HepG2 (cell line): Measurements from ENCODE around the gene SCAANT1. TPM values are rescaled to one million over a fixed set of nuclear protein-coding genes. Genes with fewer than 3 reads are reported as not detected.
A peak's percentile ranks its signal among the peaks of the same experiment; 100 is the strongest.

Experiments
- AFF4 ChIP-seq: sonication (generic); formaldehyde crosslinking; IDR thresholded peaks from 2 replicates; pipeline ENCODE4 v1.4.0; 2020; ENCODE audit warnings: missing genetic modification reagents
- ARID3A ChIP-seq: IDR thresholded peaks from 2 replicates; pipeline ENCODE4 v1.6.1; 2012; ENCODE audit warnings: low read depth, low read length, improper control_type of control experiment
- DRAP1 ChIP-seq: IDR thresholded peaks from 2 replicates; pipeline ENCODE4 v1.6.1; 2016; ENCODE audit warnings: missing genetic modification reagents, missing compliant biosample characterization
- E2F5 ChIP-seq: sonication (generic); formaldehyde crosslinking; conservative IDR thresholded peaks from 2 replicates; pipeline ENCODE4 v1.4.0; 2020; ENCODE audit warnings: missing genetic modification reagents
- FOXA1 ChIP-seq, 2 experiments: fragments of 450-650 bp in 1 of 2; sonication (generic) in 1 of 2; formaldehyde crosslinking in 1 of 2; IDR thresholded peaks; 2 replicates each; pipeline versions ENCODE4 v1.4.0 to v1.6.1; 2016 to 2020; ENCODE audit warnings: missing genetic modification reagents in 1 of 2
- PCBP1 ChIP-seq: fragments of 200-400 bp; formaldehyde crosslinking; IDR thresholded peaks from 2 replicates; pipeline ENCODE4 v1.6.1; 2017; ENCODE audit warnings: mild to moderate bottlenecking, low read depth, low read length, borderline replicate concordance
- PHF20 ChIP-seq: sonication (generic); formaldehyde crosslinking; IDR thresholded peaks from 2 replicates; pipeline ENCODE4 v1.5.0; 2020; ENCODE audit warnings: mild to moderate bottlenecking, missing genetic modification reagents
- RBAK ChIP-seq: sonication (generic); formaldehyde crosslinking; IDR thresholded peaks from 2 replicates; pipeline ENCODE4 v1.5.1; 2020; ENCODE audit warnings: mild to moderate bottlenecking, missing genetic modification reagents
- RERE ChIP-seq: IDR thresholded peaks from 2 replicates; pipeline ENCODE4 v1.6.1; 2016; ENCODE audit warnings: low read depth, missing genetic modification reagents, missing compliant biosample characterization
- TEAD3 ChIP-seq: optimal IDR thresholded peaks from 2 replicates; pipeline ENCODE3; 2016; ENCODE audit warnings: borderline replicate concordance
- TFAP4 ChIP-seq: sonication (generic); IDR thresholded peaks from 2 replicates; pipeline ENCODE4 v1.6.1; 2016; ENCODE audit warnings: low read depth, borderline replicate concordance
- XBP1 ChIP-seq: sonication (generic); formaldehyde crosslinking; IDR thresholded peaks from 2 replicates; pipeline ENCODE4 v1.5.0; 2020; ENCODE audit warnings: missing genetic modification reagents
- ZFYVE20 ChIP-seq: sonication (generic); formaldehyde crosslinking; IDR thresholded peaks from 2 replicates; pipeline ENCODE4 v1.8.0; 2023; ENCODE audit warnings: low read depth, mild to moderate bottlenecking, moderate library complexity, missing genetic modification reagents, borderline replicate concordance
- ZNF251 ChIP-seq: sonication (generic); formaldehyde crosslinking; IDR thresholded peaks from 2 replicates; pipeline ENCODE4 v1.9.0; 2021; ENCODE audit warnings: mild to moderate bottlenecking, missing genetic modification reagents
- ZNF264 ChIP-seq: sonication (generic); formaldehyde crosslinking; IDR thresholded peaks from 2 replicates; pipeline ENCODE4 v1.4.0; 2020; ENCODE audit warnings: missing genetic modification reagents
- ZNF567 ChIP-seq: sonication (generic); formaldehyde crosslinking; IDR thresholded peaks from 2 replicates; pipeline ENCODE4 v1.8.1; 2023; ENCODE audit warnings: mild to moderate bottlenecking, missing genetic modification reagents, borderline replicate concordance
- polyA plus RNA-seq, 8 experiments: library from polyadenylated mRNA; depleted of rRNA in 3 of 8; stranded (reverse) in 7 of 8; unstranded in 1 of 8; fragments of >200 nt; fragmentation: Illumina TruSeq in 4 of 8; extraction: Trizol in 4 of 8; gene quantifications; 2 replicates each; pipeline versions ENCODE4 v1.2.1 to v1.2.3, GENCODE V29; 2011 to 2016; ENCODE audit warnings: low read depth in 4 of 8, missing spikeins in 1 of 8, mixed read lengths in 1 of 8; ENCODE audit not compliant: insufficient read depth in 1 of 8
- total RNA-seq, 5 experiments: library from RNA; depleted of rRNA; stranded (reverse); fragments of >200 nt; fragmentation: Illumina TruSeq; extraction: Trizol; gene quantifications; 2 replicates each; pipeline ENCODE4 v1.2.3, GENCODE V29; 2016; ENCODE audit warnings: low read depth in 1 of 5

The SCAANT1 gene
- total and polyA plus RNA-seq, 2 of the 13 experiments (the other 11 are each of a cell fraction or from before 2014, with no cell fraction given) = not detected

- TF ChIP-seq DRAP1 (CRISPR knock-in tag) = peak; percentile 35; the same call in 1 of the 2 replicates
- no peak for TF ChIP-seq RERE (CRISPR knock-in tag)
- no peak for TF ChIP-seq ZNF567 (CRISPR knock-in tag)
- TF ChIP-seq XBP1 (CRISPR knock-in tag) = no peak
- peak; percentile 66 for TF ChIP-seq TEAD3
- TF ChIP-seq PHF20 (CRISPR knock-in tag) = no peak
- no peak for TF ChIP-seq RBAK (CRISPR knock-in tag)
- no peak for TF ChIP-seq E2F5 (CRISPR knock-in tag)
- no peak for TF ChIP-seq ARID3A
- no peak for TF ChIP-seq AFF4 (CRISPR knock-in tag)
- TF ChIP-seq TFAP4 = peak; percentile 89
- TF ChIP-seq ZFYVE20 (CRISPR knock-in tag) = no peak
- no peak for TF ChIP-seq ZNF251 (CRISPR knock-in tag)
- no peak for TF ChIP-seq FOXA1 (IDR thresholded peaks at IDR 0.05)
- peak; percentile 84 for TF ChIP-seq FOXA1 (CRISPR knock-in tag; IDR thresholded peaks at IDR 0.05)
- no peak for TF ChIP-seq ZNF264 (CRISPR knock-in tag)
- no peak for TF ChIP-seq PCBP1
Measured at GRCh38 chr3:63945558-63946096, 33.4 kb upstream of the SCAANT1 start (continued).
